ENCODE measurements around the gene HYAL3.

- no peak for TF ChIP-seq CTCF (IDR thresholded peaks at IDR 0.05)
- no peak for TF ChIP-seq EZH2 (IDR thresholded peaks at IDR 0.05; ENCODE audit: borderline replicate concordance, insufficient read depth, low read depth, low read length, poor library complexity, severe bottlenecking)
Measured at GRCh38 chr3:50302095-50303012, 3.1 kb upstream of the HYAL3 start.

Measured in B cell (primary cell).